Gastroesophageal sphincter (tissue), 4 donors: Measurements from ENCODE around the gene IDH3A. TPM values are rescaled to one million over a fixed set of nuclear protein-coding genes. Genes with fewer than 3 reads are reported as not detected.

Source experiments
- ATAC-seq: fragments of 150-250 bp; one replicate; pipeline ENCODE4 v1.9.1; 2016; ENCODE audit warnings: mild to moderate bottlenecking, moderate library complexity
- H3K27ac ChIP-seq, 4 donors: fragments of 200-600 bp; sonication (generic) in 3 of 4; 1 replicate in 3 of 4; 2 replicates in 1 of 4; pipeline ENCODE4 v1.5.1; 2016 to 2019
- H3K27me3 ChIP-seq: fragments of 200-600 bp; sonication (generic); one replicate; pipeline ENCODE4 v1.5.1; 2019
- H3K36me3 ChIP-seq, 2 donors: fragments of 200-600 bp; sonication (generic); one replicate each; pipeline ENCODE4 v1.5.1; 2019; ENCODE audit warnings: control low read depth in 1 of 2
- H3K4me1 ChIP-seq, 3 donors: fragments of 200-600 bp; sonication (generic); 1 replicate in 2 of 3; 2 replicates in 1 of 3; pipeline ENCODE4 v1.5.1; 2016 to 2019; ENCODE audit warnings: control low read depth in 2 of 3
- H3K4me3 ChIP-seq, 2 donors: fragments of 200-600 bp; sonication (generic); one replicate each; pipeline ENCODE4 v1.5.1; 2019; ENCODE audit warnings: mild to moderate bottlenecking in 1 of 2, moderate library complexity in 1 of 2
- H3K9me3 ChIP-seq, 3 donors: fragments of 200-600 bp; sonication (generic); one replicate each; pipeline ENCODE4 v1.5.1; 2017 to 2019; ENCODE audit warnings: control low read depth in 2 of 3
- CTCF ChIP-seq, 4 experiments: fragments of 200-600 bp in 2 of 4; fragments of 450-650 bp in 2 of 4; sonication (generic) in 1 of 4; IDR thresholded peaks; one replicate each; pipeline ENCODE4 v1.5.1; 2017 to 2019; ENCODE audit warnings: antibody characterized with exemption in 4 of 4, mild to moderate bottlenecking in 2 of 4, moderate library complexity in 2 of 4
- EP300 ChIP-seq: sonication (generic); formaldehyde crosslinking; IDR thresholded peaks from one replicate; pipeline ENCODE4 v1.6.1; 2017; ENCODE audit warnings: antibody characterized with exemption, mild to moderate bottlenecking
- POLR2A ChIP-seq, 2 donors: fragments of 450-650 bp; IDR thresholded peaks; one replicate each; pipeline ENCODE4 v1.6.1; 2017; ENCODE audit warnings: antibody characterized with exemption in 2 of 2, mild to moderate bottlenecking in 2 of 2, moderate library complexity in 1 of 2
- POLR2AphosphoS5 ChIP-seq: sonication (generic); formaldehyde crosslinking; IDR thresholded peaks from one replicate; pipeline ENCODE4 v1.6.1; 2017; ENCODE audit warnings: antibody characterized with exemption
- WGBS, 2 donors: methylation state at CpG; one replicate each; pipeline ENCODE4 v1.1.5; 2018; ENCODE audit warnings: low coverage in 1 of 2; 5-methylcytosine and 5-hydroxymethylcytosine counted together
- total RNA-seq, 4 donors: library from RNA; depleted of rRNA; stranded (reverse); fragments of >200 nt; gene quantifications; one replicate each; pipeline ENCODE4 v1.1.0, GENCODE V29; 2016

Gene IDH3A
- 100 to 1,000 TPM in 2 of 4 donors, 10 to 100 TPM in 2; 81.1 to 129 (median 97.0) TPM for total RNA-seq

DNA sequence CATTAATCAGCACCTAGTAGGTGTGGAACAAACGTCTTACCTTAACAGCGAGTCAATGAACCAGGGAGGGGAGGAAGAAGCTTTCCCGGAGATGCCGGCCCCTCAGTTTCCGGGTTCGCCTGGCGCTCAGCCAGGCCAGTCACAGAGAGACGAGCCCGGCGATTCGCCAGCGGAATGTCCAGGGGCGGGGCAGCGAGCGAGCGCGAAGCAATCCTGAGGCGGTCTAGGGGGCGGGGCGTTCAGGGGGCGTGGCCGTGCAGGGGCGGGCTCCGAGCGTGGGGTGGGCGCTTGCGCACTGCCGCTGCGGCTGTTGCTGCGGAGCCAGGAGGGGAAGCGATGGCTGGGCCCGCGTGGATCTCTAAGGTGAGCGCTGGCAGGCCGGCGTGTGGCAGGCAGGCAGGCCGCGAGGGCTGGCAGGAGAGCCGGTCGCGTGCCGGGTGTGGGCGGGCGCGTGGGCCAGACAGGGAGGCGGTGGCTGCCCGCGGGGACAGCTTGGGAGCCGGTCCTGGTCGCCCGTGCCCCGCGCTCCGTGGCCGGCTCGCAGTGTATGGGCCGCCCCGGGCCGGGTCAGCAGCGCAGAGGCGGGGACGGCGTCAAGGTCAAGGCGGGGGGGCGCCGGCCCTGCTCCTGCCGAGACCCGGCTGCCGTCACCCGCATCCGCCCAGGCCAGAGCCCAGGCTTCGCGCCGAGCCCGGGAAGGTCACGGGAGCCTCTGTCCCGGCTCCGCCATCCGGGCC lies at the start of gene IDH3A:
Gene IDH3A, plus strand, starts transcription at position 295 of the 737 bp plus-strand sequence. Its CDS starts 42 bp downstream, at position 337.
- peak; percentile 97 for ATAC-seq
- no peaks in the 10 kb centered on the region for H3K27me3 ChIP-seq
- peaks cover 0 to 35% (median 4%) of the 10 kb centered on the region in 3 donors for H3K4me1 ChIP-seq
- WGBS, 2 donors = 0% methylated on average over 18 of the region's 79 CpGs; no CpG with 5 or more reads in 1 of the 2 donors
- H3K9me3 ChIP-seq = no peaks in the 10 kb centered on the region
- H3K4me3 ChIP-seq = peak within 1 kb of the TSS; percentile 52 to 89
- H3K36me3 ChIP-seq = no peaks in the 10 kb centered on the region
- TF ChIP-seq CTCF (IDR thresholded peaks at IDR 0.05) (no peak), POLR2A (IDR thresholded peaks at IDR 0.05) (peak; percentile 87 to 88), POLR2AphosphoS5 (peak; percentile 94)
- peak within 1 kb of the TSS; percentile 45 to 93 (median 92) for H3K27ac ChIP-seq

DNA sequence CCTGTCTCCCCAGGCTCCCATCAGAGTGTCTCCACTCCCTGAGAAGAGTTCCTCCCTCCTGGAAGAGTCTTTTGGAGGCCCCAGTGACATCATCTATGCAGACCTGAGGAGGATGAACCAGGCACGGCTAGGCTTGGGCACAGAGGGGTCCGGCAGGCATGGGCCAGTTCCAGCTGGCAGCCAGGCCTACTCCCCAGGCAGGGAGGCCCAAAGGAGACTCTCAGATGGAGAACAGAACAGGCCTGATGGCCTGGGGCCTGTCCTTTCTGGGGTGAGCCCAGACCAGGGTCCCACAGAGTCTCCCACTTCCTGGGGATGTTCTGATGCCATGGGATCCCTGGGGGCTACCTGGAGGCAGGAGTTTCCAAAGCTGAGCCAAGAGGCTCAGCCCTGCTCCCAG lies 48.3 kb upstream of the IDH3A start:
- Histone ChIP-seq H3K27me3 (no peaks in the 10 kb centered on the region), H3K9me3 (no peaks in the 10 kb centered on the region), H3K4me3 (no peak overlapping the region), H3K27ac (no peak overlapping the region), H3K4me1 (peaks cover 0 to 4% (median 0%) of the 10 kb centered on the region in 3 donors), H3K36me3 (no peaks in the 10 kb centered on the region)
- TF ChIP-seq EP300 (no peak), POLR2AphosphoS5 (no peak)
- WGBS, 2 donors = no CpG with 5 or more reads among the region's 2 CpGs
- ATAC-seq = no peak

- TF ChIP-seq POLR2A (IDR thresholded peaks at IDR 0.05) (no peak), CTCF (IDR thresholded peaks at IDR 0.05) (no peak)
- Histone ChIP-seq H3K27ac (no peak overlapping the region), H3K9me3 (no peaks in the 10 kb centered on the region), H3K27me3 (no peaks in the 10 kb centered on the region), H3K4me3 (no peak overlapping the region), H3K36me3 (no peaks in the 10 kb centered on the region), H3K4me1 (peaks cover 0 to 4% (median 0%) of the 10 kb centered on the region in 3 donors)
- no peak for ATAC-seq
- WGBS, 2 donors = 80% methylated on average over 1 of the region's 5 CpGs; no CpG with 5 or more reads in 1 of the 2 donors
These were observed 47.6 kb upstream of the IDH3A start for GRCh38 chr15:78101423-78102105.

DNA sequence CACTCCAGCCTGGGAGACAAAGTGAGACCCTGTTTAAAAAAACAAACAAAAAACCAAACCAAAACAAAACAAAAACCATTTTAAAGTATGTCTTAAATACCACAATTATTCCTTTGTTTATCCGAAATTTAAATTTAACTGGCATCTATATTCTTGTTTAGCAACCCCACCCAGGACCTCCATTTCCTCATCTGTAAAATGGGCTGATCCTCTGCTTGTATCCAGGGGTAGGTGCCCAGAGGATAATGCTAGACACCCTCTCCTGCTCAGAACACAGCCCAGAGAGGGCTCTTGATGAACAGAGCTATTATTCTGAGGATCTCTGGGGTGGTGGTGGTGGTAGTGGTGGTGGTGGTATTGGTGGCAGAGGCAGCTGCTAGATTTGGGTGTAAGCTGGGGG lies 47.0 kb upstream of the IDH3A start:
- ATAC-seq = no peak
- 71 to 85% methylated on average over 1 of the region's 1 CpG for WGBS, 2 donors
- no peaks in the 10 kb centered on the region for H3K9me3 ChIP-seq
- H3K36me3 ChIP-seq = no peaks in the 10 kb centered on the region
- no peak overlapping the region for H3K4me3 ChIP-seq
- TF ChIP-seq POLR2AphosphoS5 (no peak), POLR2A (IDR thresholded peaks at IDR 0.05) (no peak), CTCF (IDR thresholded peaks at IDR 0.05) (no peak), EP300 (no peak)
- no peaks in the 10 kb centered on the region for H3K27me3 ChIP-seq
- peaks cover 0 to 4% (median 0%) of the 10 kb centered on the region in 3 donors for H3K4me1 ChIP-seq
- H3K27ac ChIP-seq = no peak overlapping the region

GRCh38 chr15:78102741-78103140 lies 46.4 kb upstream of the IDH3A start:
- no peak for TF ChIP-seq EP300
- no peak for TF ChIP-seq CTCF (IDR thresholded peaks at IDR 0.05)
- TF ChIP-seq POLR2AphosphoS5 = no peak
- TF ChIP-seq POLR2A (IDR thresholded peaks at IDR 0.05) = no peak
- no peaks in the 10 kb centered on the region for H3K9me3 ChIP-seq
- no peaks in the 10 kb centered on the region for H3K36me3 ChIP-seq
- no peaks in the 10 kb centered on the region for H3K27me3 ChIP-seq
- no peak for ATAC-seq
- H3K27ac ChIP-seq = no peak overlapping the region
- no peak overlapping the region for H3K4me3 ChIP-seq
- peaks cover 0 to 4% (median 0%) of the 10 kb centered on the region in 3 donors for H3K4me1 ChIP-seq
- WGBS, 2 donors = 100% methylated on average over 1 of the region's 6 CpGs; no CpG with 5 or more reads in 1 of the 2 donors
